ENCODE results near the gene GFOD2.
A peak's percentile ranks its signal among the peaks of the same experiment; 100 is the strongest.

Gene GFOD2

GRCh38 chr16:67658849-67659674, 60.1 kb downstream of the GFOD2 start:
- peak overlapping the region; percentile 72 for H3K4me3 ChIP-seq (ENCODE audit: low read depth, low read length)
- TF ChIP-seq CTCF (IDR thresholded peaks at IDR 0.05; ENCODE audit: borderline replicate concordance, insufficient read depth, low read depth, low read length): no peak

GRCh38 chr16:67657751-67658518, 61.2 kb downstream of the GFOD2 start:
- H3K4me3 ChIP-seq (ENCODE audit: low read depth, low read length): no peak overlapping the region

DNA sequence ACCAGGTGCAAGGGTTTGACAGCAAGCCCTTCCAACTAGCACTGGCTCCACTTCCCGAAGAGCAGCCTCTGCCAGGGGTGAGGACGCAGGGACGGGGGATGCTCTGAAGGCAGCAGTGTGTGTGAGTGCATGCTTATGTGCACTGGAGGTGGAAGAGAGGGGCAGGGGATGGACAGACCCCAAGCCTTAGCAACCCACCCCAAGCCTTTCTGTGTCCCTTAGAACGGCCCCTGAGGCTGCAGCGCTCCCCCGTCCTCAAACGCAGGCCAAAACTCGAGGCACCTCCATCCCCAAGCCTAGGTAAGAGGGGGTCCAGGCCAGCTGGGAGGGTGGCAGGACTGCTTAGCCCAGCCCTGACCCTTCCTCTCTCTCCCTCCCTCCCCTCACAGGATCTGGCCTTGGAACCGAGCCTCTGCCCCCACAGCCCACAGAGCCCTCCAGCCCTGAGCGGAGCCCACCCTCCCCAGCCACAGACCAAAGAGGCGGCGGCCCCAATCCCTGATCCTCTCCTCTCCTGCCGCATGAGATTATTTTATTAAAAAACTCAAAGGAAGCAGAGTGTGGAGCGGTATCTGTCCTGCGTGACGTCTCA, 62.0 kb downstream of the GFOD2 start:
- TF ChIP-seq CTCF (IDR thresholded peaks at IDR 0.05; ENCODE audit: borderline replicate concordance, insufficient read depth, low read depth, low read length): no peak
- no peak overlapping the region for H3K4me3 ChIP-seq (ENCODE audit: low read depth, low read length)

More at GRCh38 chr16:67657751-67658518, 61.2 kb downstream of the GFOD2 start:
- TF ChIP-seq CTCF (IDR thresholded peaks at IDR 0.05; ENCODE audit: borderline replicate concordance, insufficient read depth, low read depth, low read length): no peak

GRCh38 chr16:67656344-67657016, 62.6 kb downstream of the GFOD2 start:
- H3K4me3 ChIP-seq (ENCODE audit: low read depth, low read length): no peak overlapping the region
- no peak for TF ChIP-seq CTCF (IDR thresholded peaks at IDR 0.05; ENCODE audit: borderline replicate concordance, insufficient read depth, low read depth, low read length)

GRCh38 chr16:67655363-67655762, 63.8 kb downstream of the GFOD2 start:
- no peak for TF ChIP-seq CTCF (IDR thresholded peaks at IDR 0.05; ENCODE audit: borderline replicate concordance, insufficient read depth, low read depth, low read length)

GRCh38 chr16:67654403-67654911, 64.7 kb downstream of the GFOD2 start:
- H3K4me3 ChIP-seq (ENCODE audit: low read depth, low read length): no peak overlapping the region
- TF ChIP-seq CTCF (IDR thresholded peaks at IDR 0.05; ENCODE audit: borderline replicate concordance, insufficient read depth, low read depth, low read length): no peak

More at GRCh38 chr16:67655363-67655762, 63.8 kb downstream of the GFOD2 start:
- H3K4me3 ChIP-seq (ENCODE audit: low read depth, low read length): no peak overlapping the region

All from GM12875 (cell line).